Naive thymus-derived CD4-positive, alpha-beta T cell (primary cell): ENCODE results near the gene PAXX. TPM values are rescaled to one million over a fixed set of nuclear protein-coding genes. Genes with fewer than 3 reads are reported as not detected.

Experiments
- ATAC-seq: fragments of 150-1000 bp; cut with Tn5 transposase; 2 replicates; pipeline ENCODE4 v1.10.0; 2021; ENCODE audit warnings: mild to moderate bottlenecking, moderate library complexity
- CTCF ChIA-PET: fragments of 350-600 bp; sonication (Branson Sonifier 250); formaldehyde crosslinking; loops from one replicate; lab custom pipeline; 2021; ENCODE audit warnings: antibody characterized with exemption; lab: Charles Lee
- POLR2A ChIA-PET: fragments of 350-600 bp; sonication (Branson Sonifier 250); formaldehyde crosslinking; loops from one replicate; lab custom pipeline; 2021; ENCODE audit warnings: antibody characterized with exemption, inconsistent platforms; lab: Charles Lee
- DNase-seq, 9 donors: peaks; one replicate each; pipeline versions ENCODE4 v3.0.0 to v3.0.0-alpha.2; 2020 to 2022; ENCODE audit warnings: mixed read lengths in 1 of 9
- H3K27ac ChIP-seq: one replicate; pipeline ENCODE4 v1.7.0; 2013; ENCODE audit warnings: mild to moderate bottlenecking, low read depth, low read length, moderate library complexity
- H3K27me3 ChIP-seq, 2 donors: one replicate each; pipeline ENCODE4 v1.7.0; 2013; ENCODE audit warnings: low read length in 2 of 2, mild to moderate bottlenecking in 2 of 2, moderate library complexity in 2 of 2; ENCODE audit not compliant: control insufficient read depth in 2 of 2, insufficient read depth in 2 of 2
- H3K36me3 ChIP-seq, 3 experiments: 1 replicate in 2 of 3; 2 replicates in 1 of 3; pipeline ENCODE4 v1.7.0; 2013; ENCODE audit warnings: low read length in 3 of 3, mild to moderate bottlenecking in 3 of 3, moderate library complexity in 1 of 3; ENCODE audit not compliant: insufficient read depth in 3 of 3, control insufficient read depth in 2 of 3
- H3K4me1 ChIP-seq, 2 donors: one replicate each; pipeline ENCODE4 v1.7.0; 2013; ENCODE audit warnings: low read length in 2 of 2, mild to moderate bottlenecking in 2 of 2, moderate library complexity in 1 of 2; ENCODE audit not compliant: control insufficient read depth in 2 of 2, insufficient read depth in 2 of 2
- H3K4me3 ChIP-seq: 2 replicates; pipeline ENCODE4 v1.7.0; 2013; ENCODE audit warnings: mild to moderate bottlenecking, low read length
- H3K9me3 ChIP-seq, 3 experiments: 1 replicate in 2 of 3; 2 replicates in 1 of 3; pipeline ENCODE4 v1.7.0; 2013; ENCODE audit warnings: low read length in 3 of 3; ENCODE audit not compliant: control insufficient read depth in 2 of 3
- H3K27ac Mint-ChIP-seq, 9 donors: one replicate each; pipeline ENCODE4 v1.8.0; 2020 to 2022; ENCODE audit warnings: mixed read lengths in 9 of 9, mild to moderate bottlenecking in 8 of 9, moderate library complexity in 5 of 9, inconsistent platforms in 2 of 9
- H3K27me3 Mint-ChIP-seq, 5 donors: one replicate each; pipeline ENCODE4 v1.8.0; 2021 to 2022; ENCODE audit warnings: mixed read lengths in 5 of 5, mild to moderate bottlenecking in 1 of 5
- H3K36me3 Mint-ChIP-seq, 5 donors: one replicate each; pipeline ENCODE4 v1.8.0; 2020 to 2022; ENCODE audit warnings: mixed read lengths in 5 of 5, mild to moderate bottlenecking in 3 of 5, inconsistent platforms in 1 of 5
- H3K4me1 Mint-ChIP-seq, 7 donors: one replicate each; pipeline ENCODE4 v1.8.0; 2020 to 2022; ENCODE audit warnings: mixed read lengths in 7 of 7, mild to moderate bottlenecking in 3 of 7, inconsistent platforms in 1 of 7
- H3K4me3 Mint-ChIP-seq, 10 donors: one replicate each; pipeline ENCODE4 v1.8.0; 2020 to 2022; ENCODE audit warnings: mild to moderate bottlenecking in 10 of 10, mixed read lengths in 10 of 10, moderate library complexity in 6 of 10, inconsistent platforms in 2 of 10
- H3K9me3 Mint-ChIP-seq, 11 donors: one replicate each; pipeline ENCODE4 v1.8.0; 2020 to 2022; ENCODE audit warnings: mixed read lengths in 11 of 11, mild to moderate bottlenecking in 4 of 11, inconsistent platforms in 1 of 11, moderate library complexity in 1 of 11
- intact Hi-C, 2 donors: fragments of 100-400 bp; cut with micrococcal nuclease; formaldehyde crosslinking; loops; one replicate each; pipeline ENCODE4 v1.15.1; 2023
- polyA plus RNA-seq, 2 donors: library from polyadenylated mRNA; unstranded; fragments of 300-500 nt; fragmentation: Illumina TruSeq; gene quantifications; one replicate each; pipeline ENCODE4 v1.2.3, GENCODE V29; 2021
- total RNA-seq, 6 experiments: library from RNA in 5 of 6; stranded (reverse) in 5 of 6; gene quantifications; 1 replicate in 5 of 6; 2 replicates in 1 of 6; pipeline ENCODE4 v1.2.3 and lab custom pipeline; 2021 to 2026

Gene PAXX
- total and polyA plus RNA-seq, 7 experiments from 2014 or later = 49.3 to 78.2 (median 66.0) TPM

- Mint-ChIP-seq H3K27me3 (no peaks in the 10 kb centered on the region), H3K27ac (peak within 1 kb of the TSS in 8 of 9 donors; percentile 63 to 90 (median 79)), H3K4me3 (peak within 1 kb of the TSS; percentile 71 to 85 (median 81)), H3K4me1 (peaks cover 0 to 14% (median 5%) of the 10 kb centered on the region in 7 donors), H3K36me3 (peaks cover 0 to 4% (median 0%) of the 10 kb centered on the region in 5 donors), H3K9me3 (peaks cover 0 to 2% (median 0%) of the 10 kb centered on the region in 11 donors)
- peak within 1 kb of the TSS; percentile 77 for H3K27ac ChIP-seq
- no peaks in the 10 kb centered on the region for H3K27me3 ChIP-seq
- peaks cover 10 to 11% of the 10 kb centered on the region in 2 donors for H3K4me1 ChIP-seq
- POLR2A ChIA-PET = interaction anchor here (0.8 to 1.8 kb wide), 7 partner anchors 48 to 145 kb away, joined by 3 to 8 read pairs (median 4); partner anchors contain the start of genes PAXX, RABL6 and TRAF2
- ATAC-seq (peak; percentile 92), DNase-seq (peak; percentile 88 to 99 (median 96))
- CTCF ChIA-PET = no interaction called here
- peak within 1 kb of the TSS; percentile 72 for H3K4me3 ChIP-seq
- intact Hi-C loops = loop anchor here (1.0 to 10.0 kb wide), 16 partner anchors 42 to 311 kb away; partner anchors contain the start of genes EDF1 (in 2 of the 2), PHPT1 (in 2 of the 2), RABL6 (in 2 of the 2) and TMEM141 (in 2 of the 2)
- peaks cover 0 to 36% (median 6%) of the 10 kb centered on the region in 3 experiments for H3K36me3 ChIP-seq
- no peaks in the 10 kb centered on the region for H3K9me3 ChIP-seq
Measured at GRCh38 chr9:136944519-136945332, 47.5 kb upstream of the PAXX start, which contains the start of the genes C8G and FBXW5. TSS of gene C8G (plus strand) at chr9:136945243. CDS start at chr9:136945321, 78 bp downstream. TSS of gene FBXW5 (minus strand) at chr9:136944738. CDS start at chr9:136944083, 655 bp downstream.

- intact Hi-C loops = loop anchor here (2.0 to 10.0 kb wide), 4 partner anchors 89 to 279 kb away; partner anchors contain the start of genes CYSRT1 (in 1 of the 2), NDOR1 (in 1 of the 2), RNF208 (in 1 of the 2) and RNF224 (in 1 of the 2)
- no peaks in the 10 kb centered on the region for H3K27me3 Mint-ChIP-seq
- DNase-seq (no peak), ATAC-seq (no peak)
- CTCF ChIA-PET = no interaction called here
- no peaks in the 10 kb centered on the region for H3K9me3 ChIP-seq
- no peaks in the 10 kb centered on the region for H3K27me3 ChIP-seq
- H3K4me3 Mint-ChIP-seq = peak overlapping the region in 3 of 10 donors; percentile 66 to 84 (median 77)
- H3K27ac ChIP-seq = no peak overlapping the region
- H3K27ac Mint-ChIP-seq = peak overlapping the region in 2 of 9 donors; percentile 9 to 80
- peaks cover 0 to 19% (median 5%) of the 10 kb centered on the region in 7 donors for H3K4me1 Mint-ChIP-seq
- POLR2A ChIA-PET = interaction anchor here (0.9 to 1.5 kb wide), 2 partner anchors 47 to 107 kb away, joined by 3 to 5 read pairs; partner anchors contain the start of gene PAXX
- peak overlapping the region; percentile 19 for H3K4me3 ChIP-seq
- peaks cover 0 to 3% (median 0%) of the 10 kb centered on the region in 5 donors for H3K36me3 Mint-ChIP-seq
- H3K9me3 Mint-ChIP-seq = peaks cover 0 to 2% (median 0%) of the 10 kb centered on the region in 11 donors
- peaks cover 0 to 27% (median 6%) of the 10 kb centered on the region in 3 experiments for H3K36me3 ChIP-seq
- peaks cover 10 to 16% of the 10 kb centered on the region in 2 donors for H3K4me1 ChIP-seq
Measured at GRCh38 chr9:136945333-136946227, 46.6 kb upstream of the PAXX start.

DNA sequence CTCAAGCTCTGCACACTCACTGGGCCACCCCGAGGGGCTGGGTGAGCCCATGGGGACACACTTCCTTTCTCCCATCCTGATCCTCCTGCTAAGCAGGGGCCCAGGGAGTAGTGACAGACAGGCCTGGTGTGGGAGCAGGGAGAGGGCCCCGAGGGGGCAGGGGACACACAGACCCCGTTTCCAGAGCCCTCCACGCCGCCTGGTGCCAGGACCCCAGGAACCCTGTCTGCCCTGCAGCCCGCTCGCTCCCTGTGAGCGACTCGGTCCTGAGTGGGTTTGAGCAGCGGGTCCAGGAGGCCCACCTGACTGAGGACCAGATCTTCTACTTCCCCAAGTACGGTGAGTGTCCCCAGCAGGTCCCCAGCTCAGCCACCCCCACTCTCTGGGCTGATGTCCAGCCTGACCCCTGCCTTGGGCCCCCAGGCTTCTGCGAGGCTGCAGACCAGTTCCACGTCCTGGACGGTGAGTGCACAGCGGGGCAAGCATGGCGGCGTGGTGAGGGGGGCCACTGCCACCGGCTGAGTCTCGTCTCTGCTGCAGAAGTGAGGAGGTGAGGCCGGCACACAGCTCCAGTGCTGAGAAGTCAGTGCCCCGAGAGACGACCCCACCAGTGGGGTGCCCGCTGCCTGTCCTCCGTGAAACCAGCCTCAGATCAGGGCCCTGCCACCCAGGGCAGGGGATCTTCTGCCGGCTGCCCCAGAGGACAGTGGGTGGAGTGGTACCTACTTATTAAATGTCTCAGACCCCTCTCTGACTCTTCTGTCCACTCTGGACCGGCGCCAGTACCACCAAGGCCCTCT, 45.8 kb upstream of the PAXX start:
- no peak overlapping the region for H3K4me3 ChIP-seq
- Mint-ChIP-seq H3K9me3 (no peaks in the 10 kb centered on the region), H3K27me3 (no peaks in the 10 kb centered on the region), H3K4me3 (peak overlapping the region in 1 of 10 donors; percentile 58), H3K4me1 (peaks cover 0 to 19% (median 5%) of the 10 kb centered on the region in 7 donors), H3K27ac (no peak overlapping the region), H3K36me3 (peaks cover 0 to 3% (median 0%) of the 10 kb centered on the region in 5 donors)
- H3K27me3 ChIP-seq = no peaks in the 10 kb centered on the region
- H3K9me3 ChIP-seq = no peaks in the 10 kb centered on the region
- no peak overlapping the region for H3K27ac ChIP-seq
- ChIA-PET POLR2A (interaction anchor here (0.9 to 1.8 kb wide), 3 partner anchors 98 to 106 kb away, joined by 3 read pairs; no protein-coding TSS in a partner anchor), CTCF (no interaction called here)
- peaks cover 0 to 19% (median 2%) of the 10 kb centered on the region in 3 experiments for H3K36me3 ChIP-seq
- intact Hi-C loops = loop anchor here (10.0 kb wide), 2 partner anchors 258 to 278 kb away; partner anchors contain the start of genes CYSRT1 (in 1 of the 2), NDOR1 (in 1 of the 2), RNF208 (in 1 of the 2) and RNF224 (in 1 of the 2)
- ATAC-seq (no peak), DNase-seq (no peak)
- peaks cover 10 to 16% of the 10 kb centered on the region in 2 donors for H3K4me1 ChIP-seq

DNA sequence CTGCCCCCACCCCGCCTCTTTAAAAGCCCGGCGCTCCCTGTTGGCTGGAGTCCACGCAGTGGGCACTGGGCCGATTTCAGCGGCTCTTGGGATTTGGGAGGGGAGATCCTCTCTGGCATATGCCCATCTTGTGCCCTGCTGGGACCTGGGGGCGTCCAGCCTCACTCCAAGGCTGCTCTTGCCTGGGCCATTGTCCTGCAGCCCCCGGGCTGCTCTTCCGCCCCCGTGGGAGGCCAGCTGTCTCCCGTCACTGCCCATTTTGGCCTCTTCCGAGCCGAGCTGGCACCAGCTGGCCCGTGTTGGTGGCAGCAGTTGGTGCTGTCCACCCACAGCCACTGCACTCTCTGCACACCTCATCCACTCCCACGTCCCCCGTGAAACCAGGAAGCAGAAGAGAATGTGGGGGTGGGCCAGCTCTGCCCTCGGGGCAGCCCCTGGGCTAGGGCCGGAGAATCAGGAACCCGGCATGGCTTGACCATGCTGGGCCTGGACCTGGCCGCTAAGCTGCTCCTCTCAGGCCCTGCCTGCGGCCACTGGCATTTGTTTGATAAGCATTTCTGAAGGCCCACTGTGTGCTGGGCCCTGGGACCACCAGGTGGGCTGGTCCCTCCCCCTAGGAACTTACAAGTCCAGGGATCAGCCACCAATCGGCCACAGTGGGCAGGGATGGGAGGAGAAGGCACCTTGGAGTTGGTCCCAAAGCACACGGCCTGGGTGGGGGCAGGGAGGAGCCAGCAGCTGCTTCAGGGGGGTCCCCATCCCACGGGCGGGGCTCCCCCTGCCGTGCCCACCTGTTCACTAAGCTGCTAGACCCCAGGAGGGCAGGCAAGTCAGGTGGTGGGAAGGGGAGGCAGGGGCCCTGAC, 45.0 kb upstream of the PAXX start:
- POLR2A ChIA-PET = interaction anchor here (0.9 to 1.8 kb wide), 6 partner anchors 11 to 104 kb away, joined by 3 to 4 read pairs (median 3); no protein-coding TSS in a partner anchor
- H3K4me1 Mint-ChIP-seq = peaks cover 0 to 17% (median 5%) of the 10 kb centered on the region in 7 donors
- DNase-seq (peak in 1 of 9 donors; percentile 3), ATAC-seq (no peak)
- no peaks in the 10 kb centered on the region for H3K9me3 Mint-ChIP-seq
- Histone ChIP-seq H3K4me3 (no peak overlapping the region), H3K27ac (no peak overlapping the region), H3K27me3 (no peaks in the 10 kb centered on the region), H3K36me3 (peaks cover 0 to 10% (median 0%) of the 10 kb centered on the region in 3 experiments), H3K9me3 (no peaks in the 10 kb centered on the region), H3K4me1 (peaks cover 10 to 16% of the 10 kb centered on the region in 2 donors)
- H3K36me3 Mint-ChIP-seq = no peaks in the 10 kb centered on the region
- intact Hi-C loops = loop anchor here (10.0 kb wide), 2 partner anchors 258 to 278 kb away; partner anchors contain the start of genes CYSRT1 (in 1 of the 2), NDOR1 (in 1 of the 2), RNF208 (in 1 of the 2) and RNF224 (in 1 of the 2)
- H3K27me3 Mint-ChIP-seq = no peaks in the 10 kb centered on the region
- CTCF ChIA-PET = interaction anchor here (0.8 to 1.4 kb wide), 2 partner anchors 81 to 88 kb away, joined by 3 read pairs; partner anchors contain the start of gene ABCA2
- peak overlapping the region in 2 of 9 donors; percentile 24 to 52 for H3K27ac Mint-ChIP-seq
- H3K4me3 Mint-ChIP-seq = no peak overlapping the region
